ENCODE results near the gene MAF.

MAF gene

GRCh38 chr16:79599837-79600637 is 500 bp downstream of the MAF start:
- H3K4me3 ChIP-seq (ENCODE audit: control insufficient read depth, low read depth, low read length), result peak overlapping the region; percentile 39
- DNase-seq (ENCODE audit: low read depth), result no peak
- no peak for TF ChIP-seq CTCF (conservative IDR thresholded peaks at IDR 0.05; ENCODE audit: control insufficient read depth, insufficient read depth, low read depth, low read length)

GRCh38 chr16:79599256-79599836 is 1.2 kb downstream of the MAF start:
- no peak for TF ChIP-seq CTCF (conservative IDR thresholded peaks at IDR 0.05; ENCODE audit: control insufficient read depth, insufficient read depth, low read depth, low read length)
- no peak for DNase-seq (ENCODE audit: low read depth)

GRCh38 chr16:79598348-79599181 is 2.0 kb downstream of the MAF start:
- TF ChIP-seq CTCF (conservative IDR thresholded peaks at IDR 0.05; ENCODE audit: control insufficient read depth, insufficient read depth, low read depth, low read length), result no peak
- peak; percentile 23 for DNase-seq (ENCODE audit: low read depth)
- peak overlapping the region; percentile 8 for H3K4me3 ChIP-seq (ENCODE audit: control insufficient read depth, low read depth, low read length)

More at GRCh38 chr16:79599256-79599836, 1.2 kb downstream of the MAF start:
- H3K4me3 ChIP-seq (ENCODE audit: control insufficient read depth, low read depth, low read length), result no peak overlapping the region

GRCh38 chr16:79598063-79598347 is 2.5 kb downstream of the MAF start:
- H3K4me3 ChIP-seq (ENCODE audit: control insufficient read depth, low read depth, low read length), result no peak overlapping the region
- DNase-seq (ENCODE audit: low read depth), result no peak
- TF ChIP-seq CTCF (conservative IDR thresholded peaks at IDR 0.05; ENCODE audit: control insufficient read depth, insufficient read depth, low read depth, low read length), result no peak

- TF ChIP-seq CTCF (conservative IDR thresholded peaks at IDR 0.05; ENCODE audit: control insufficient read depth, insufficient read depth, low read depth, low read length), result no peak
- no peak for DNase-seq (ENCODE audit: low read depth)
- no peak overlapping the region for H3K4me3 ChIP-seq (ENCODE audit: control insufficient read depth, low read depth, low read length)
Measured at GRCh38 chr16:79597277-79598062, 3.1 kb downstream of the MAF start.

GRCh38 chr16:79595931-79596450 is 4.5 kb downstream of the MAF start:
- DNase-seq (ENCODE audit: low read depth), result no peak
- no peak overlapping the region for H3K4me3 ChIP-seq (ENCODE audit: control insufficient read depth, low read depth, low read length)
- no peak for TF ChIP-seq CTCF (conservative IDR thresholded peaks at IDR 0.05; ENCODE audit: control insufficient read depth, insufficient read depth, low read depth, low read length)
